H1 (cell line): ENCODE data around the gene AP2A2. TPM values are rescaled to one million over a fixed set of nuclear protein-coding genes. Genes with fewer than 3 reads are reported as not detected.

Experiments used
- CTCF ChIA-PET: fragments of 300-600 bp; sonication (Branson Sonifier 250); formaldehyde crosslinking; loops from one replicate; lab custom pipeline; 2021; ENCODE audit not compliant: partially characterized antibody; lab: Charles Lee
- POLR2A ChIA-PET: fragments of 300-600 bp; sonication (Branson Sonifier 250); formaldehyde crosslinking; loops from one replicate; lab custom pipeline; 2021; ENCODE audit warnings: inconsistent platforms; ENCODE audit not compliant: partially characterized antibody; lab: Charles Lee
- DNase-seq, 2 experiments: peaks; one replicate each; pipeline versions ENCODE4 v3.0.0 to v3.0.0-alpha.2; 2010 to 2022; ENCODE audit warnings: low spot score in 2 of 2, low read depth in 1 of 2, mixed read lengths in 1 of 2
- FAIRE-seq: peaks from 2 replicates; lab custom pipeline; 2011; peaks lifted over from hg19 to GRCh38; lab: Jason Lieb, UNC
- H2AFZ ChIP-seq: 2 replicates; pipeline ENCODE4 v1.8.1; 2012; ENCODE audit warnings: low read length, inconsistent platforms
- H2AK5ac ChIP-seq: 2 replicates; pipeline ENCODE4 v1.6.1; 2013; ENCODE audit warnings: low read depth, low read length
- H2BK120ac ChIP-seq: replicated peaks from 2 replicates; pipeline ENCODE3; 2013; ENCODE audit warnings: low read depth, low read length, inconsistent platforms
- H2BK12ac ChIP-seq: 2 replicates; pipeline ENCODE4 v1.6.1; 2013; ENCODE audit warnings: low read depth, low read length
- H2BK15ac ChIP-seq: 2 replicates; pipeline ENCODE4 v1.6.1; 2013; ENCODE audit warnings: low read length
- H2BK20ac ChIP-seq: 2 replicates; pipeline ENCODE4 v1.6.1; 2013; ENCODE audit warnings: low read length
- H2BK5ac ChIP-seq: 2 replicates; pipeline ENCODE4 v1.6.1; 2013; ENCODE audit warnings: low read depth, low read length
- H3K14ac ChIP-seq: 2 replicates; pipeline ENCODE4 v1.6.1; 2013; ENCODE audit warnings: inconsistent platforms; ENCODE audit not compliant: insufficient read length
- H3K18ac ChIP-seq: 2 replicates; pipeline ENCODE4 v1.6.1; 2013; ENCODE audit warnings: low read length; ENCODE audit errors: extremely low read depth
- H3K23ac ChIP-seq: 2 replicates; pipeline ENCODE4 v1.6.1; 2013; ENCODE audit warnings: inconsistent platforms; ENCODE audit not compliant: insufficient read length
- H3K23me2 ChIP-seq: 2 replicates; pipeline ENCODE4 v1.6.1; 2013; ENCODE audit warnings: low read depth, low read length
- H3K27ac ChIP-seq: 2 replicates; pipeline ENCODE4 v1.6.1; 2011; ENCODE audit warnings: low read depth, low read length, inconsistent platforms
- H3K27me3 ChIP-seq, 4 experiments: replicated peaks in 1 of 4; 1 replicate in 1 of 4; 2 replicates in 3 of 4; pipeline versions ENCODE4 v1.6.1 to v1.8.1; 2011 to 2013; ENCODE audit warnings: low read length in 3 of 4, mild to moderate bottlenecking in 3 of 4, inconsistent platforms in 2 of 4, mixed read lengths in 2 of 4, moderate library complexity in 1 of 4; ENCODE audit not compliant: control insufficient read depth in 3 of 4, insufficient read depth in 3 of 4; ENCODE audit errors: extremely low read depth in 1 of 4
- H3K36me3 ChIP-seq, 4 experiments: 2 replicates each; pipeline versions ENCODE4 v1.6.1 to v1.8.1; 2011 to 2013; ENCODE audit warnings: mild to moderate bottlenecking in 4 of 4, low read length in 3 of 4, moderate library complexity in 2 of 4, control low read depth in 1 of 4, inconsistent platforms in 1 of 4; ENCODE audit not compliant: insufficient read depth in 4 of 4, control insufficient read depth in 2 of 4
- H3K4ac ChIP-seq: replicated peaks from 2 replicates; pipeline ENCODE3; 2013; ENCODE audit warnings: low read length, low read depth, mixed read lengths, inconsistent platforms; ENCODE audit not compliant: insufficient read length
- H3K4me1 ChIP-seq, 4 experiments: replicated peaks in 1 of 4; 1 replicate in 1 of 4; 2 replicates in 3 of 4; pipeline versions ENCODE4 v1.6.1 to v1.8.1; 2011 to 2013; ENCODE audit warnings: low read length in 3 of 4, inconsistent platforms in 2 of 4, mixed read lengths in 1 of 4; ENCODE audit not compliant: insufficient read depth in 4 of 4, control insufficient read depth in 3 of 4
- H3K4me2 ChIP-seq, 2 experiments: 2 replicates each; pipeline versions ENCODE4 v1.6.1 to v1.8.1; 2011 to 2013; ENCODE audit warnings: low read depth in 2 of 2, low read length in 2 of 2, control low read depth in 1 of 2, inconsistent platforms in 1 of 2, mild to moderate bottlenecking in 1 of 2; ENCODE audit not compliant: insufficient read depth in 1 of 2
- H3K4me3 ChIP-seq, 4 experiments: fragments of 200-600, 300-600 bp in 1 of 4; sonication (generic), shearing (Covaris generic), sonication (Bioruptor Twin) in 1 of 4; 2 replicates each; pipeline versions ENCODE4 v1.5.1 to v1.8.1; 2011 to 2016; ENCODE audit warnings: low read length in 4 of 4, low read depth in 3 of 4, control low read depth in 2 of 4, inconsistent platforms in 2 of 4, mild to moderate bottlenecking in 2 of 4, mixed read lengths in 1 of 4, moderate library complexity in 1 of 4; ENCODE audit not compliant: insufficient read depth in 2 of 4; ENCODE audit errors: extremely low read depth in 1 of 4
- H3K56ac ChIP-seq: replicated peaks from 2 replicates; pipeline ENCODE3; 2013; ENCODE audit warnings: low read depth, mild to moderate bottlenecking, mixed read lengths, low read length, inconsistent platforms; ENCODE audit not compliant: insufficient read length
- H3K79me1 ChIP-seq: 2 replicates; pipeline ENCODE4 v1.6.1; 2013; ENCODE audit warnings: low read depth, low read length, control low read depth
- H3K79me2 ChIP-seq, 2 experiments: 2 replicates each; pipeline versions ENCODE4 v1.6.1 to v1.8.1; 2012 to 2013; ENCODE audit warnings: low read length in 2 of 2, mild to moderate bottlenecking in 2 of 2, inconsistent platforms in 1 of 2; ENCODE audit not compliant: insufficient read depth in 2 of 2, control insufficient read depth in 1 of 2
- H3K9ac ChIP-seq, 4 experiments: replicated peaks in 1 of 4; 1 replicate in 1 of 4; 2 replicates in 3 of 4; pipeline versions ENCODE4 v1.6.1 to v1.8.1; 2011 to 2013; ENCODE audit warnings: low read depth in 3 of 4, low read length in 3 of 4, control low read depth in 2 of 4, mild to moderate bottlenecking in 2 of 4, moderate library complexity in 2 of 4, inconsistent platforms in 1 of 4; ENCODE audit errors: extremely low read depth in 1 of 4
- H3K9me3 ChIP-seq, 2 experiments: 2 replicates each; pipeline versions ENCODE4 v1.6.1 to v1.8.1; 2012 to 2013; ENCODE audit warnings: mild to moderate bottlenecking in 2 of 2, moderate library complexity in 2 of 2, control low read depth in 1 of 2, inconsistent platforms in 1 of 2, low read depth in 1 of 2, low read length in 1 of 2, mixed read lengths in 1 of 2; ENCODE audit not compliant: insufficient read depth in 2 of 2
- H4K20me1 ChIP-seq, 2 experiments: replicated peaks in 1 of 2; 2 replicates each; pipeline versions ENCODE3 to v1.8.1; 2011 to 2013; ENCODE audit warnings: inconsistent platforms in 2 of 2, low read length in 2 of 2, mild to moderate bottlenecking in 1 of 2; ENCODE audit not compliant: insufficient read depth in 2 of 2, control insufficient read depth in 1 of 2
- H4K5ac ChIP-seq: 2 replicates; pipeline ENCODE4 v1.6.1; 2013; ENCODE audit warnings: low read length, low read depth, mixed read lengths, inconsistent platforms; ENCODE audit not compliant: insufficient read length
- H4K8ac ChIP-seq: 2 replicates; pipeline ENCODE4 v1.8.0; 2013; ENCODE audit warnings: mild to moderate bottlenecking, moderate library complexity, low read length, inconsistent platforms; ENCODE audit not compliant: insufficient read depth; ENCODE audit errors: extremely low read depth
- H4K91ac ChIP-seq: replicated peaks from 2 replicates; pipeline ENCODE3; 2013; ENCODE audit warnings: low read length, mixed read lengths, inconsistent platforms; ENCODE audit not compliant: insufficient read length
- CEBPB ChIP-seq: IDR thresholded peaks from 2 replicates; pipeline ENCODE4 v1.6.1; 2012; ENCODE audit warnings: low read depth, low read length
- CHD2 ChIP-seq: IDR thresholded peaks from 2 replicates; pipeline ENCODE4 v1.6.1; 2012; ENCODE audit warnings: low read length, improper control_type of control experiment
- HDAC6 ChIP-seq: IDR thresholded peaks from one replicate; pipeline ENCODE4 v1.7.1; 2012; ENCODE audit warnings: low read depth, mild to moderate bottlenecking, inconsistent platforms, low read length, moderate library complexity
- JUN ChIP-seq: IDR thresholded peaks from 2 replicates; pipeline ENCODE4 v1.6.1; 2011; ENCODE audit warnings: low read depth, mild to moderate bottlenecking, improper control_type of control experiment, low read length
- MAFK ChIP-seq: IDR thresholded peaks from 2 replicates; pipeline ENCODE4 v1.6.1; 2012; ENCODE audit warnings: low read depth, mild to moderate bottlenecking, improper control_type of control experiment, low read length
- PHF8 ChIP-seq: fragments of 200-600 bp; sonication (generic); conservative IDR thresholded peaks from 2 replicates; pipeline ENCODE4 v1.7.1; 2012; ENCODE audit warnings: low read depth, mild to moderate bottlenecking, inconsistent platforms, low read length, moderate library complexity
- SUZ12 ChIP-seq: fragments of 200-600 bp; sonication (generic); IDR thresholded peaks from 2 replicates; pipeline ENCODE4 v1.6.1; 2012; ENCODE audit warnings: mild to moderate bottlenecking, inconsistent platforms, low read length, moderate library complexity, mixed read lengths
- WGBS, 2 experiments: shearing (Covaris generic) in 1 of 2; methylation state at CpG; one replicate each; pipeline versions ENCODE4 v1.1.6 to v1.1.7; 2013 to 2015; ENCODE audit warnings: low lambda C conversion rate in 2 of 2, mixed read lengths in 2 of 2, inconsistent platforms in 1 of 2, low coverage in 1 of 2, missing lambda C conversion rate in 1 of 2; ENCODE audit not compliant: insufficient replicate concordance in 2 of 2, insufficient coverage in 1 of 2, insufficient read length in 1 of 2; ENCODE audit errors: extremely low coverage in 1 of 2, missing lambda C conversion rate in 1 of 2; 5-methylcytosine and 5-hydroxymethylcytosine counted together
- polyA plus RNA-seq, 7 experiments: library from polyadenylated mRNA; depleted of rRNA in 3 of 7; stranded (reverse) in 5 of 7; unstranded in 2 of 7; fragments of >200 nt in 5 of 7; fragments of 200-250 nt in 2 of 7; gene quantifications; 1 replicate in 5 of 7; 2 replicates in 1 of 7; 4 replicates in 1 of 7; pipeline versions ENCODE4 v1.2.1 to v1.2.3, GENCODE V29; 2011 to 2013; ENCODE audit warnings: missing spikeins in 2 of 7, mixed read lengths in 2 of 7
- total RNA-seq: library from RNA; stranded (reverse); fragmentation: NEBNext Ultra II Directional; extraction: Animal tissue kit (Norgen Biotek cat#: 25700); gene quantifications from 2 replicates; pipeline ENCODE4 v1.2.1, GENCODE V29; 2021
- TF ChIP-seq, protein P1 (sequence below): IDR thresholded peaks from 2 replicates; pipeline ENCODE4 v1.6.1; 2012; ENCODE audit warnings: inconsistent platforms
- TF ChIP-seq, protein P2 (sequence below): IDR thresholded peaks from 2 replicates; pipeline ENCODE4 v1.6.1; 2012; ENCODE audit warnings: low read length, inconsistent platforms

The AP2A2 gene
- total and polyA plus RNA-seq, 2 of the 8 experiments (the other 6 are each of a cell fraction or from before 2014, with no cell fraction given), result 50.0 to 65.0 TPM

DNA sequence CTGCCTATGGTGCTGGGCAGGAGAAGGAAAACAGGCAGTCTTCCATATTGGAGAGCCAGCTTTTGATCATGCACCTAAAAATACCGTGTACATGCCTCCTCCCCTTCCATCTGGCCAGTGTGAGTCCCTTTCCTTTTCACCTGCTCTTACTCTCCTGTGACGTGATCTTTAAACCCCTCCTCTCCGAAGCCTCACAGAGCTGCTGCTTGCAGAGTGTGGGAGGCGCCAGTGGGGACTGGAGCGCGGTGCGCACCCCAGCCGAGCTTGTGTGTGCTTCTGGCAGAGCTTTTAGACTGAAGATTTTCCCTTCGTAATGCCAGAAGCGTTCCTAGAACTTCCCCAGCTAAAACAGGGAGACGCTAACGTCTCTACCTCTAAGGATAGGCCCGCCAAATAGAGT is 81.1 kb downstream of the AP2A2 start:
- ChIA-PET CTCF (interaction anchor here (1.2 to 2.3 kb wide), 5 partner anchors 8 to 114 kb away, joined by 4 to 11 read pairs (median 6); no protein-coding TSS in a partner anchor), POLR2A (interaction anchor here (1.1 to 1.2 kb wide), 3 partner anchors 11 to 25 kb away, joined by 3 to 6 read pairs (median 3); no protein-coding TSS in a partner anchor)
- Histone ChIP-seq H2BK15ac (no peak overlapping the region), H3K4me3 (no peak overlapping the region), H3K79me2 (no peaks in the 10 kb centered on the region; a peak in 1 of 4 replicates), H2BK20ac (no peak overlapping the region), H3K23ac (no peak overlapping the region), H3K56ac (no peak overlapping the region), H4K5ac (no peak overlapping the region), H3K18ac (no peak overlapping the region), H3K79me1 (no peaks in the 10 kb centered on the region; the same call in 1 of the 2 replicates), H3K9me3 (no peaks in the 10 kb centered on the region), H3K9ac (no peak overlapping the region), H3K27ac (no peak overlapping the region), H2AFZ (no peak overlapping the region), H2AK5ac (no peak overlapping the region), H3K4me1 (no peaks in the 10 kb centered on the region), H4K8ac (no peak overlapping the region), H4K20me1 (peaks cover 3 to 8% of the 10 kb centered on the region in 2 experiments), H3K23me2 (no peaks in the 10 kb centered on the region), H3K4ac (no peak overlapping the region), H3K36me3 (peaks cover 18 to 38% (median 32%) of the 10 kb centered on the region in 4 experiments), H3K27me3 (no peaks in the 10 kb centered on the region), H4K91ac (no peak overlapping the region), H3K4me2 (no peak overlapping the region), H2BK5ac (no peak overlapping the region; the same call in 1 of the 2 replicates), H2BK12ac (no peak overlapping the region), H2BK120ac (no peak overlapping the region), H3K14ac (no peak overlapping the region)
- no peak for FAIRE-seq
- WGBS, 2 experiments, result 89% methylated on average over 13 of the region's 13 CpGs; no CpG with 5 or more reads in 1 of the 2 experiments
- DNase-seq, result no peak
- no peak for TF ChIP-seq PHF8
- TF ChIP-seq, protein P1, sequence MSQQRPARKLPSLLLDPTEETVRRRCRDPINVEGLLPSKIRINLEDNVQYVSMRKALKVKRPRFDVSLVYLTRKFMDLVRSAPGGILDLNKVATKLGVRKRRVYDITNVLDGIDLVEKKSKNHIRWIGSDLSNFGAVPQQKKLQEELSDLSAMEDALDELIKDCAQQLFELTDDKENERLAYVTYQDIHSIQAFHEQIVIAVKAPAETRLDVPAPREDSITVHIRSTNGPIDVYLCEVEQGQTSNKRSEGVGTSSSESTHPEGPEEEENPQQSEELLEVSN, result no peak
- TF ChIP-seq CHD2, result no peak
- TF ChIP-seq, protein P2, sequence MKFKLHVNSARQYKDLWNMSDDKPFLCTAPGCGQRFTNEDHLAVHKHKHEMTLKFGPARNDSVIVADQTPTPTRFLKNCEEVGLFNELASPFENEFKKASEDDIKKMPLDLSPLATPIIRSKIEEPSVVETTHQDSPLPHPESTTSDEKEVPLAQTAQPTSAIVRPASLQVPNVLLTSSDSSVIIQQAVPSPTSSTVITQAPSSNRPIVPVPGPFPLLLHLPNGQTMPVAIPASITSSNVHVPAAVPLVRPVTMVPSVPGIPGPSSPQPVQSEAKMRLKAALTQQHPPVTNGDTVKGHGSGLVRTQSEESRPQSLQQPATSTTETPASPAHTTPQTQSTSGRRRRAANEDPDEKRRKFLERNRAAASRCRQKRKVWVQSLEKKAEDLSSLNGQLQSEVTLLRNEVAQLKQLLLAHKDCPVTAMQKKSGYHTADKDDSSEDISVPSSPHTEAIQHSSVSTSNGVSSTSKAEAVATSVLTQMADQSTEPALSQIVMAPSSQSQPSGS, result no peak
- TF ChIP-seq CEBPB, result no peak
- TF ChIP-seq JUN, result no peak
- no peak for TF ChIP-seq MAFK
- TF ChIP-seq SUZ12, result no peak
- TF ChIP-seq HDAC6, result no peak
